Stomach (tissue), 9 donors: ENCODE data around the gene DHPS. TPM values are rescaled to one million over a fixed set of nuclear protein-coding genes. Genes with fewer than 3 reads are reported as not detected.
A peak's percentile ranks its signal among the peaks of the same experiment; 100 is the strongest.

Experiments used
- DNase-seq, 2 donors: peaks; one replicate each; pipeline versions ENCODE4 v3.0.0 to v3.0.0-alpha.2; 2013 to 2019
- H3K27ac ChIP-seq, 5 donors: fragments of 200-600 bp in 4 of 5; sonication (generic) in 4 of 5; one replicate each; pipeline ENCODE4 v1.5.1; 2013 to 2019; ENCODE audit warnings: mild to moderate bottlenecking in 1 of 5, moderate library complexity in 1 of 5
- H3K27me3 ChIP-seq, 3 donors: fragments of 200-600 bp; sonication (generic); one replicate each; pipeline ENCODE4 v1.5.1; 2017 to 2019; ENCODE audit warnings: mixed run types in 1 of 3
- H3K36me3 ChIP-seq, 4 donors: fragments of 200-600 bp; sonication (generic); 1 replicate in 3 of 4; 2 replicates in 1 of 4; pipeline ENCODE4 v1.5.1; 2016 to 2019
- H3K4me1 ChIP-seq, 4 donors: fragments of 200-600 bp; sonication (generic); one replicate each; pipeline ENCODE4 v1.5.1; 2016 to 2019
- H3K4me3 ChIP-seq, 4 donors: fragments of 200-600 bp; sonication (generic) in 3 of 4; one replicate each; pipeline ENCODE4 v1.5.1; 2016 to 2019; ENCODE audit warnings: mild to moderate bottlenecking in 1 of 4
- H3K9me3 ChIP-seq, 4 donors: fragments of 200-600 bp; sonication (generic); one replicate each; pipeline ENCODE4 v1.5.1; 2016 to 2019
- EP300 ChIP-seq: sonication (generic); formaldehyde crosslinking; IDR thresholded peaks from one replicate; pipeline ENCODE4 v1.6.1; 2017; ENCODE audit warnings: antibody characterized with exemption
- POLR2A ChIP-seq, 4 donors: fragments of 450-650 bp; IDR thresholded peaks; one replicate each; pipeline ENCODE4 v1.6.1; 2016; ENCODE audit warnings: antibody characterized with exemption in 4 of 4, control low read depth in 2 of 4, mild to moderate bottlenecking in 1 of 4, moderate library complexity in 1 of 4
- POLR2AphosphoS5 ChIP-seq, 3 donors: sonication (generic); formaldehyde crosslinking; IDR thresholded peaks; one replicate each; pipeline ENCODE4 v1.6.1; 2016; ENCODE audit warnings: antibody characterized with exemption in 3 of 3
- WGBS, 5 donors: extraction: QIAGEN DNeasy Blood & Tissue Kit in 3 of 5; methylation state at CpG; one replicate each; pipeline versions ENCODE4 v1.1.5 to v1.1.7; 2013 to 2018; 5-methylcytosine and 5-hydroxymethylcytosine counted together
- intact Hi-C: fragments of 100-400 bp; cut with DNase I; formaldehyde crosslinking; loops from one replicate; pipeline ENCODE4 v1.15.1; 2023; ENCODE audit warnings: low total_unique reads
- polyA plus RNA-seq, 3 donors: library from polyadenylated mRNA; stranded (reverse); fragments of 200-250 nt; gene quantifications; one replicate each; pipeline ENCODE4 v1.2.3, GENCODE V29; 2013
- total RNA-seq, 5 donors: library from RNA; depleted of rRNA; stranded (reverse); fragments of >200 nt; gene quantifications; one replicate each; pipeline versions ENCODE4 v1.1.0 to v1.2.3, GENCODE V29; 2014 to 2016
- TF ChIP-seq, protein P1 (sequence below), 7 experiments: fragments of 450-650 bp in 4 of 7; fragments of 200-600 bp in 3 of 7; sonication (generic) in 3 of 7; IDR thresholded peaks; one replicate each; pipeline ENCODE4 v1.5.1; 2016 to 2019; ENCODE audit warnings: antibody characterized with exemption in 7 of 7, control low read depth in 2 of 7, mild to moderate bottlenecking in 1 of 7
- donor health status: healthy with polysubstance abuse.
- donor health status: Bipolar disorder and iron deficiency.
- donor health status: healthy.

The DHPS gene
- total and polyA plus RNA-seq, 8 donors = 51.7 to 287 (median 75.5) TPM

DNA sequence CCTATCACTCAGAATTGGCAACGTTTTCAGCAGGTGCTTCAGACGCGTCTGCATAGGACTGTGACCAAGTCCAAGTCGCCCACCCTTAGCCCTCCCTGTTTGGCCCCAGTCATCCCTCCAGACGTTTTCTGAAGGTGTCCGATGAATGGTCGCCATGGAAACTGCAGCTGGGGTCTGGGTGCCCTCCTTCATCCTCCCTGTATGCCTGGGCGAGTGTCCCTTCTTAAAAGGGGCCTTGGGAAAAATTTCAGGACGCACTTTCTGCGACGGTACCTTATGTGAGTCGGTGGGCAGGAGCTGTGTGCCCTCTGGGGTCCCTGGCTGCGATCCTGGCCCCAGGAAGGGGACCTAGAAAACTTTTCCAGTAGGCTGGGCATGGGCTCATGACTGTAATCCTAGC, 40.2 kb downstream of the DHPS start:
- Histone ChIP-seq H3K4me3 (no peak overlapping the region), H3K27me3 (no peaks in the 10 kb centered on the region), H3K9me3 (no peaks in the 10 kb centered on the region), H3K36me3 (peaks cover 0 to 11% (median 0%) of the 10 kb centered on the region in 4 donors), H3K4me1 (peaks cover 9 to 13% (median 11%) of the 10 kb centered on the region in 4 donors), H3K27ac (no peak overlapping the region)
- intact Hi-C loops = no loop called here
- TF ChIP-seq, protein P1, sequence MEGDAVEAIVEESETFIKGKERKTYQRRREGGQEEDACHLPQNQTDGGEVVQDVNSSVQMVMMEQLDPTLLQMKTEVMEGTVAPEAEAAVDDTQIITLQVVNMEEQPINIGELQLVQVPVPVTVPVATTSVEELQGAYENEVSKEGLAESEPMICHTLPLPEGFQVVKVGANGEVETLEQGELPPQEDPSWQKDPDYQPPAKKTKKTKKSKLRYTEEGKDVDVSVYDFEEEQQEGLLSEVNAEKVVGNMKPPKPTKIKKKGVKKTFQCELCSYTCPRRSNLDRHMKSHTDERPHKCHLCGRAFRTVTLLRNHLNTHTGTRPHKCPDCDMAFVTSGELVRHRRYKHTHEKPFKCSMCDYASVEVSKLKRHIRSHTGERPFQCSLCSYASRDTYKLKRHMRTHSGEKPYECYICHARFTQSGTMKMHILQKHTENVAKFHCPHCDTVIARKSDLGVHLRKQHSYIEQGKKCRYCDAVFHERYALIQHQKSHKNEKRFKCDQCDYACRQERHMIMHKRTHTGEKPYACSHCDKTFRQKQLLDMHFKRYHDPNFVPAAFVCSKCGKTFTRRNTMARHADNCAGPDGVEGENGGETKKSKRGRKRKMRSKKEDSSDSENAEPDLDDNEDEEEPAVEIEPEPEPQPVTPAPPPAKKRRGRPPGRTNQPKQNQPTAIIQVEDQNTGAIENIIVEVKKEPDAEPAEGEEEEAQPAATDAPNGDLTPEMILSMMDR (IDR thresholded peaks at IDR 0.05) = no peak
- TF ChIP-seq POLR2AphosphoS5 (IDR thresholded peaks at IDR 0.05) (no peak), POLR2A (IDR thresholded peaks at IDR 0.05) (no peak), EP300 (no peak)
- WGBS, 5 donors = 72 to 85% (median 75%) methylated on average over 13 of the region's 13 CpGs
- no peak for DNase-seq

DNA sequence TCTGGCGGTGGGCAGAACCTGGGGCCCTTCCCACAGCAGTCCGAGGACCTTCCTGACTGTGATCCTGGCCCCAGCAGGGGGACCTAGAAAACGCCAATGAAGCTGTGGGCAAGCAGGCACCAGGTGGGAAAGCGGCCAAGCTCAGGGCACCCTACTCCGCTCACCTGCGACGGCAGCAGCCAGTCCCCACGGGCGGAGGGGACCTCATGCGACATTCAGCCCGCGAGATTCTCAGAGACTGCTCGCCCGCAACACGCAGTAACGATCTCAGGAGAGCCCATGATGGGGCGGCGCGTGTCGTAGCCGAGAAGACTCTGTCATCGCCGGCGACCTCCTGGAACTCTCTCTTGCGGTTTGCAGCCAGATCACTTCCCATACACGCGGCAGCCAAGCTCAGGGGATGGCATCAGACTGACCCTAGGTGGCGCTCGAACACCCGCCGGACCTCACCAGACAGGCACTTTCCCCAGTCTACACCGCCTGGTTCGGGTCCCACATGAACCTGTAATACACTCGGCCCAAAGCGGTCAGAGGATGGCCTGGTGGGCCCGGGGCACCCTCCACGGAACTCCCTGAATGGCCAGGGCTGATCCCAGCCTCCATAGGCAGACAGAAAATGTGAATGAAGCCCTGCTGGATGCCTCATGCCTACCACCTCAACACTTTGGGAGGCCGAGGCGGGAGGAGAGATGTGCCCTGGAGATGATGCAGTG, 41.6 kb downstream of the DHPS start:
- 6 to 27% (median 8%) methylated on average over 9 to 39 of the region's 39 CpGs for WGBS, 5 donors
- intact Hi-C loops = no loop called here
- peak overlapping the region in 1 of 5 donors; percentile 31 for H3K27ac ChIP-seq

DNA sequence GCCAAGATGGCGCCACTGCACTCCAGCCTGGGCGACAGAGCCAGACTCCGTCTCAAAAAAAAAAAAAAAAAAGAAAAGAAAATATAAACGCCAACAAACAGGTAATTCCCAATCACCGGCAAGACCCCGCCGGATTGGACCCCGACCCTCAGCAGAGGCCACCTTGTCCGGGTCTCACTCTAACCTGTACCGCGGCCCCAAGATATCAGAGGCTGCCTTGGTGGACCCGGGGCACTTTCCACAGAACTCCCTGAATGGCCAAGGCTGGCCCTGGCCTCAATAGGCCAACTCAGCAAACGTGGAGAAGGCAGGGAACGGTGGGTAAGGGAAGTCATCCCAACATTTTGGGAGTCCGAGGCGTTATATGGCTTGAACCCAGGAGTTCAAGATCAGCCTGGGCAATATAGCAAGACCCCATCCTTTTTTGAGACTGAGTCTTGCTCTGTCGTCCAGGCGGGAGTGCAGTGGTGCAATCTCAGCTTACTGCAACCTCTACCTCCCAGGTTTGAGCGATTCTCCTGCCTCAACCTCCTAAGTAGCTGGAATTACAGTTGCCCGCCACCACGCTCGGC, 43.0 kb downstream of the DHPS start:
- Histone ChIP-seq H3K4me3 (no peak overlapping the region), H3K36me3 (peaks cover 0 to under 1% (median 0%) of the 10 kb centered on the region in 4 donors), H3K4me1 (peaks cover 9 to 13% (median 11%) of the 10 kb centered on the region in 4 donors), H3K9me3 (no peaks in the 10 kb centered on the region), H3K27me3 (no peaks in the 10 kb centered on the region), H3K27ac (no peak overlapping the region)
- 92 to 96% (median 95%) methylated on average over 21 to 22 of the region's 22 CpGs for WGBS, 5 donors
- TF ChIP-seq POLR2A (IDR thresholded peaks at IDR 0.05) = no peak
- TF ChIP-seq EP300 = no peak
- TF ChIP-seq, protein P1 (IDR thresholded peaks at IDR 0.05) = no peak
- no peak for TF ChIP-seq POLR2AphosphoS5 (IDR thresholded peaks at IDR 0.05)
- intact Hi-C loops = no loop called here
- no peak for DNase-seq

More for the DNA sequence above, 41.6 kb downstream of the DHPS start:
- no peaks in the 10 kb centered on the region for H3K27me3 ChIP-seq
- H3K4me1 ChIP-seq = peaks cover 9 to 13% (median 11%) of the 10 kb centered on the region in 4 donors
- TF ChIP-seq, protein P1 (IDR thresholded peaks at IDR 0.05) = peak in 5 of 7 experiments; percentile 64 to 86 (median 70)
- TF ChIP-seq POLR2AphosphoS5 (IDR thresholded peaks at IDR 0.05) = peak in 1 of 3 donors; percentile 61
- TF ChIP-seq EP300 = no peak
- no peak for TF ChIP-seq POLR2A (IDR thresholded peaks at IDR 0.05)
- peaks cover 0 to 7% (median 0%) of the 10 kb centered on the region in 4 donors for H3K36me3 ChIP-seq
- peak; percentile 85 to 94 for DNase-seq
- H3K9me3 ChIP-seq = no peaks in the 10 kb centered on the region
- H3K4me3 ChIP-seq = peak overlapping the region; percentile 15 to 32 (median 24)

DNA sequence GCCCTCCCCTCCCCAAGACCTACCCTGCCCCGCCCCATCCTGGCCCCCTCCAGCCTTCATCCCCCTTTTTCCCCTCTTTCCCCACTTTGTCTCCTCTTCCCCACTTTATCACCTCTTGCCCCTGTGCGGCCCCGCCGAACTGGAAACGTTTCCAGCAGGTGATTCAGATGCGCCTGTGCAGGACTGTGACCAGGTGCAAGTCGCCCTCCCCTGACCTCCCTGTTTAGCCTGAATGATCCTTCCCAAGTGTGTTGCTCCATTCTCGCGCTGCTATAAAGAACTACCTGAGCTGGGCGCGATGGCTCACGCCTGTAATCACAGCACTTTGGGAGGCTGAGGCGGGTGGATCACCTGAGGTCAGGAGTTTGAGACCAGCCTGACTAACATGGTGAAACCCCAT, 45.0 kb downstream of the DHPS start:
- no peaks in the 10 kb centered on the region for H3K27me3 ChIP-seq
- TF ChIP-seq POLR2AphosphoS5 (IDR thresholded peaks at IDR 0.05) = no peak
- TF ChIP-seq POLR2A (IDR thresholded peaks at IDR 0.05) = no peak
- TF ChIP-seq, protein P1 (IDR thresholded peaks at IDR 0.05) = no peak
- no peak overlapping the region for H3K4me3 ChIP-seq
- no peak overlapping the region for H3K27ac ChIP-seq
- DNase-seq = no peak
- intact Hi-C loops = no loop called here
- H3K9me3 ChIP-seq = no peaks in the 10 kb centered on the region
- WGBS, 5 donors = 72 to 79% (median 75%) methylated on average over 12 to 13 of the region's 13 CpGs
- H3K36me3 ChIP-seq = peaks cover 0 to 19% (median 11%) of the 10 kb centered on the region in 4 donors
- H3K4me1 ChIP-seq = peaks cover 9 to 13% (median 11%) of the 10 kb centered on the region in 4 donors
